HG02852 (cell line): ENCODE data around the gene ZNF777.

ENCODE experiments used
- ATAC-seq: cut with Tn5 transposase; IDR thresholded peaks from one replicate; pipeline ENCODE4 v1.9.1; 2021; ENCODE audit warnings: mild to moderate bottlenecking, moderate library complexity; ENCODE audit not compliant: unreplicated experiment

The ZNF777 gene

GRCh38 chr7:149477494-149478443, 16.9 kb upstream of the ZNF777 start:
- ATAC-seq: no peak

- ATAC-seq: no peak
These were observed 15.9 kb upstream of the ZNF777 start for GRCh38 chr7:149476791-149477190.

- ATAC-seq: no peak
These were observed 14.5 kb upstream of the ZNF777 start for GRCh38 chr7:149475121-149476045.

- ATAC-seq: no peak
These were observed 13.7 kb upstream of the ZNF777 start for GRCh38 chr7:149474309-149475120.

GRCh38 chr7:149473251-149473650, 12.4 kb upstream of the ZNF777 start:
- no peak for ATAC-seq

- ATAC-seq: no peak
These were observed 10.6 kb upstream of the ZNF777 start for GRCh38 chr7:149471289-149471953.

GRCh38 chr7:149469806-149470205, 8.9 kb upstream of the ZNF777 start:
- no peak for ATAC-seq

GRCh38 chr7:149468208-149468607, 7.3 kb upstream of the ZNF777 start:
- ATAC-seq: no peak

- no peak for ATAC-seq
These were observed 6.5 kb upstream of the ZNF777 start for GRCh38 chr7:149467321-149467859.

GRCh38 chr7:149466364-149466763, 5.5 kb upstream of the ZNF777 start:
- no peak for ATAC-seq

- ATAC-seq: no peak
These were observed 2.8 kb upstream of the ZNF777 start for GRCh38 chr7:149463500-149464161.

GRCh38 chr7:149462101-149462520, 1.2 kb upstream of the ZNF777 start:
- no peak for ATAC-seq

GRCh38 chr7:149459540-149460452, 1.1 kb downstream of the ZNF777 start:
- peak; percentile 36 for ATAC-seq

GRCh38 chr7:149459201-149459539, 1.7 kb downstream of the ZNF777 start:
- ATAC-seq: no peak

- no peak for ATAC-seq
These were observed 2.6 kb downstream of the ZNF777 start for GRCh38 chr7:149458235-149458634.

GRCh38 chr7:149457766-149458165, 3.1 kb downstream of the ZNF777 start:
- no peak for ATAC-seq

- ATAC-seq: no peak
These were observed 4.1 kb downstream of the ZNF777 start for GRCh38 chr7:149456506-149457421.
